WTC11 (cell line): ENCODE measurements around the gene OR4D2. TPM values are rescaled to one million over a fixed set of nuclear protein-coding genes. Genes with fewer than 3 reads are reported as not detected.
A peak's percentile ranks its signal among the peaks of the same experiment; 100 is the strongest.

Experiments
- ATAC-seq: fragments of 200-7000 bp; cut with Tn5 transposase; 2 replicates; pipeline ENCODE4 v1.10.0; 2021; ENCODE audit warnings: mild to moderate bottlenecking, moderate library complexity
- CTCF ChIA-PET: fragments of 300-600 bp; sonication (Branson Sonifier 250); formaldehyde crosslinking; loops from one replicate; lab custom pipeline; 2021; ENCODE audit warnings: antibody characterized with exemption; lab: Charles Lee
- POLR2A ChIA-PET: fragments of 350-600 bp; sonication (Branson Sonifier 250); formaldehyde crosslinking; loops from one replicate; lab custom pipeline; 2021; ENCODE audit warnings: antibody characterized with exemption; lab: Charles Lee
- DNase-seq: peaks from one replicate; pipeline ENCODE4 v3.0.0; 2021; ENCODE audit warnings: low spot score
- H3K27ac Mint-ChIP-seq: 2 replicates; pipeline ENCODE4 v1.8.0; 2021; ENCODE audit warnings: mixed read lengths
- H3K27me3 Mint-ChIP-seq: 2 replicates; pipeline ENCODE4 v1.8.0; 2021; ENCODE audit warnings: low read depth, mild to moderate bottlenecking, moderate library complexity, mixed read lengths
- H3K36me3 Mint-ChIP-seq: 2 replicates; pipeline ENCODE4 v1.8.0; 2021; ENCODE audit warnings: mixed read lengths
- H3K4me1 Mint-ChIP-seq: 2 replicates; pipeline ENCODE4 v1.8.0; 2022; ENCODE audit warnings: mixed read lengths
- H3K4me3 Mint-ChIP-seq: 2 replicates; pipeline ENCODE4 v1.8.0; 2021; ENCODE audit warnings: mild to moderate bottlenecking, moderate library complexity, mixed read lengths
- H3K9me3 Mint-ChIP-seq: 2 replicates; pipeline ENCODE4 v1.8.0; 2021; ENCODE audit warnings: mixed read lengths
- AR ChIP-seq: fragments of 250-450 bp; sonication (Bioruptor Pico); IDR thresholded peaks from 2 replicates; pipeline ENCODE4 v1.9.0; 2021; ENCODE audit warnings: mild to moderate bottlenecking
- ATF1 ChIP-seq: sonication (generic); formaldehyde crosslinking; IDR thresholded peaks from 2 replicates; pipeline ENCODE4 v1.8.1; 2023; ENCODE audit warnings: mild to moderate bottlenecking, moderate library complexity, missing genetic modification reagents
- CBFB ChIP-seq: sonication (generic); formaldehyde crosslinking; IDR thresholded peaks from 2 replicates; pipeline ENCODE4 v1.8.1; 2022; ENCODE audit warnings: mild to moderate bottlenecking, low read depth, missing genetic modification reagents
- ETV6 ChIP-seq: sonication (generic); formaldehyde crosslinking; IDR thresholded peaks from 2 replicates; pipeline ENCODE4 v1.8.1; 2022; ENCODE audit warnings: mild to moderate bottlenecking, missing genetic modification reagents
- FOXJ3 ChIP-seq: sonication (generic); formaldehyde crosslinking; IDR thresholded peaks from 2 replicates; pipeline ENCODE4 v1.9.0; 2021; ENCODE audit warnings: missing genetic modification reagents, mild to moderate bottlenecking, borderline replicate concordance
- GRHL2 ChIP-seq: fragments of 250-450 bp; sonication (Bioruptor Pico); IDR thresholded peaks from 2 replicates; pipeline ENCODE4 v1.8.0; 2022; ENCODE audit warnings: mild to moderate bottlenecking, moderate library complexity; ENCODE audit not compliant: insufficient replicate concordance, severe bottlenecking
- HMGA2 ChIP-seq: fragments of 250-450 bp; sonication (Bioruptor Pico); IDR thresholded peaks from 2 replicates; pipeline ENCODE4 v1.4.0; 2021; ENCODE audit warnings: mild to moderate bottlenecking, moderate library complexity
- NFE2L1 ChIP-seq: sonication (generic); formaldehyde crosslinking; IDR thresholded peaks from 2 replicates; pipeline ENCODE4 v1.8.1; 2023; ENCODE audit warnings: missing genetic modification reagents
- NR3C1 ChIP-seq: sonication (generic); formaldehyde crosslinking; conservative IDR thresholded peaks from 2 replicates; pipeline ENCODE4 v1.8.1; 2023; ENCODE audit warnings: low read depth, mild to moderate bottlenecking, missing genetic modification reagents
- RELA ChIP-seq: sonication (generic); formaldehyde crosslinking; IDR thresholded peaks from 2 replicates; pipeline ENCODE4 v1.8.1; 2022; ENCODE audit warnings: missing genetic modification reagents, mild to moderate bottlenecking, borderline replicate concordance
- RORB ChIP-seq: fragments of 250-450 bp; sonication (Bioruptor Pico); IDR thresholded peaks from 2 replicates; pipeline ENCODE4 v1.9.0; 2021; ENCODE audit warnings: mild to moderate bottlenecking
- SOX15 ChIP-seq: fragments of 250-450 bp; sonication (Bioruptor Pico); IDR thresholded peaks from 2 replicates; pipeline ENCODE4 v1.9.0; 2021; ENCODE audit warnings: mild to moderate bottlenecking
- SP1 ChIP-seq: sonication (generic); formaldehyde crosslinking; conservative IDR thresholded peaks from 2 replicates; pipeline ENCODE4 v1.8.1; 2022; ENCODE audit warnings: missing genetic modification reagents
- ZNF232 ChIP-seq: sonication (generic); formaldehyde crosslinking; IDR thresholded peaks from 2 replicates; pipeline ENCODE4 v1.8.0; 2022; ENCODE audit warnings: mild to moderate bottlenecking, missing genetic modification reagents
- ZNF263 ChIP-seq: sonication (generic); formaldehyde crosslinking; IDR thresholded peaks from 2 replicates; pipeline ENCODE4 v1.8.1; 2022; ENCODE audit warnings: low read depth, mild to moderate bottlenecking, moderate library complexity, missing genetic modification reagents
- ZNF396 ChIP-seq: fragments of 250-450 bp; sonication (Bioruptor Pico); IDR thresholded peaks from 2 replicates; pipeline ENCODE4 v1.8.0; 2021; ENCODE audit warnings: mild to moderate bottlenecking, moderate library complexity, borderline replicate concordance
- ZNF423 ChIP-seq: fragments of 250-450 bp; sonication (Bioruptor Pico); IDR thresholded peaks from 2 replicates; pipeline ENCODE4 v2.1.2; 2022; ENCODE audit warnings: mild to moderate bottlenecking, moderate library complexity
- ZNF671 ChIP-seq: fragments of 250-450 bp; sonication (Bioruptor Pico); IDR thresholded peaks from 2 replicates; pipeline ENCODE4 v1.8.0; 2021; ENCODE audit warnings: mild to moderate bottlenecking
- total RNA-seq: library from RNA; stranded (reverse); gene quantifications from 3 replicates; pipeline ENCODE4 v1.2.3, GENCODE V29; 2021
- TF ChIP-seq, protein P1 (sequence below): sonication (generic); formaldehyde crosslinking; IDR thresholded peaks from 2 replicates; pipeline ENCODE4 v1.8.1; 2023; ENCODE audit warnings: mild to moderate bottlenecking, moderate library complexity, missing genetic modification reagents
- TF ChIP-seq, protein P2 (sequence below): sonication (generic); formaldehyde crosslinking; IDR thresholded peaks from 2 replicates; pipeline ENCODE4 v1.8.1; 2023; ENCODE audit warnings: mild to moderate bottlenecking, missing genetic modification reagents, borderline replicate concordance
- TF ChIP-seq, protein P3 (sequence below): fragments of 250-450 bp; sonication (Bioruptor Pico); IDR thresholded peaks from 2 replicates; pipeline ENCODE4 v1.9.0; 2021; ENCODE audit warnings: moderate library complexity, mild to moderate bottlenecking, inconsistent platforms, borderline replicate concordance

The OR4D2 gene
- total RNA-seq, 1 experiment from 2014 or later, result not detected

GRCh38 chr17:58183514-58183913 lies 16.7 kb downstream of the OR4D2 start:
- Mint-ChIP-seq H3K27ac (no peak overlapping the region), H3K4me1 (peaks cover 8% of the 10 kb centered on the region; the same call in 1 of the 2 replicates), H3K27me3 (peaks cover 14% of the 10 kb centered on the region), H3K36me3 (no peaks in the 10 kb centered on the region), H3K4me3 (no peak overlapping the region), H3K9me3 (no peaks in the 10 kb centered on the region)
- POLR2A ChIA-PET, result no interaction called here
- no peak for TF ChIP-seq ZNF423
- TF ChIP-seq ZNF263 (CRISPR knock-in tag), result no peak
- no peak for TF ChIP-seq FOXJ3 (CRISPR knock-in tag)
- no peak for TF ChIP-seq ZNF396 (CRISPR knock-in tag)
- no peak for TF ChIP-seq HMGA2
- TF ChIP-seq, protein P1, sequence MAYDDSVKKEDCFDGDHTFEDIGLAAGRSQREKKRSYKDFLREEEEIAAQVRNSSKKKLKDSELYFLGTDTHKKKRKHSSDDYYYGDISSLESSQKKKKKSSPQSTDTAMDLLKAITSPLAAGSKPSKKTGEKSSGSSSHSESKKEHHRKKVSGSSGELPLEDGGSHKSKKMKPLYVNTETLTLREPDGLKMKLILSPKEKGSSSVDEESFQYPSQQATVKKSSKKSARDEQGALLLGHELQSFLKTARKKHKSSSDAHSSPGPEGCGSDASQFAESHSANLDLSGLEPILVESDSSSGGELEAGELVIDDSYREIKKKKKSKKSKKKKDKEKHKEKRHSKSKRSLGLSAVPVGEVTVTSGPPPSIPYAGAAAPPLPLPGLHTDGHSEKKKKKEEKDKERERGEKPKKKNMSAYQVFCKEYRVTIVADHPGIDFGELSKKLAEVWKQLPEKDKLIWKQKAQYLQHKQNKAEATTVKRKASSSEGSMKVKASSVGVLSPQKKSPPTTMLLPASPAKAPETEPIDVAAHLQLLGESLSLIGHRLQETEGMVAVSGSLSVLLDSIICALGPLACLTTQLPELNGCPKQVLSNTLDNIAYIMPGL (CRISPR knock-in tag), result no peak
- TF ChIP-seq, protein P2, sequence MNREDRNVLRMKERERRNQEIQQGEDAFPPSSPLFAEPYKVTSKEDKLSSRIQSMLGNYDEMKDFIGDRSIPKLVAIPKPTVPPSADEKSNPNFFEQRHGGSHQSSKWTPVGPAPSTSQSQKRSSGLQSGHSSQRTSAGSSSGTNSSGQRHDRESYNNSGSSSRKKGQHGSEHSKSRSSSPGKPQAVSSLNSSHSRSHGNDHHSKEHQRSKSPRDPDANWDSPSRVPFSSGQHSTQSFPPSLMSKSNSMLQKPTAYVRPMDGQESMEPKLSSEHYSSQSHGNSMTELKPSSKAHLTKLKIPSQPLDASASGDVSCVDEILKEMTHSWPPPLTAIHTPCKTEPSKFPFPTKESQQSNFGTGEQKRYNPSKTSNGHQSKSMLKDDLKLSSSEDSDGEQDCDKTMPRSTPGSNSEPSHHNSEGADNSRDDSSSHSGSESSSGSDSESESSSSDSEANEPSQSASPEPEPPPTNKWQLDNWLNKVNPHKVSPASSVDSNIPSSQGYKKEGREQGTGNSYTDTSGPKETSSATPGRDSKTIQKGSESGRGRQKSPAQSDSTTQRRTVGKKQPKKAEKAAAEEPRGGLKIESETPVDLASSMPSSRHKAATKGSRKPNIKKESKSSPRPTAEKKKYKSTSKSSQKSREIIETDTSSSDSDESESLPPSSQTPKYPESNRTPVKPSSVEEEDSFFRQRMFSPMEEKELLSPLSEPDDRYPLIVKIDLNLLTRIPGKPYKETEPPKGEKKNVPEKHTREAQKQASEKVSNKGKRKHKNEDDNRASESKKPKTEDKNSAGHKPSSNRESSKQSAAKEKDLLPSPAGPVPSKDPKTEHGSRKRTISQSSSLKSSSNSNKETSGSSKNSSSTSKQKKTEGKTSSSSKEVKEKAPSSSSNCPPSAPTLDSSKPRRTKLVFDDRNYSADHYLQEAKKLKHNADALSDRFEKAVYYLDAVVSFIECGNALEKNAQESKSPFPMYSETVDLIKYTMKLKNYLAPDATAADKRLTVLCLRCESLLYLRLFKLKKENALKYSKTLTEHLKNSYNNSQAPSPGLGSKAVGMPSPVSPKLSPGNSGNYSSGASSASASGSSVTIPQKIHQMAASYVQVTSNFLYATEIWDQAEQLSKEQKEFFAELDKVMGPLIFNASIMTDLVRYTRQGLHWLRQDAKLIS (CRISPR knock-in tag), result no peak
- TF ChIP-seq ATF1, result no peak
- TF ChIP-seq NR3C1 (CRISPR knock-in tag), result no peak
- TF ChIP-seq ZNF671 (CRISPR knock-in tag), result no peak
- TF ChIP-seq, protein P3, sequence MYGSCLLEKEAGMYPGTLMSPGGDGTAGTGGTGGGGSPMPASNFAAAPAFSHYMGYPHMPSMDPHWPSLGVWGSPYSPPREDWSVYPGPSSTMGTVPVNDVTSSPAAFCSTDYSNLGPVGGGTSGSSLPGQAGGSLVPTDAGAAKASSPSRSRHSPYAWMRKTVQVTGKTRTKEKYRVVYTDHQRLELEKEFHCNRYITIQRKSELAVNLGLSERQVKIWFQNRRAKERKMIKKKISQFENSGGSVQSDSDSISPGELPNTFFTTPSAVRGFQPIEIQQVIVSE, result no peak
- TF ChIP-seq SOX15 (CRISPR knock-in tag), result no peak
- TF ChIP-seq AR (CRISPR knock-in tag), result no peak
- no peak for TF ChIP-seq SP1
- TF ChIP-seq RORB (CRISPR knock-in tag), result no peak
- no peak for TF ChIP-seq NFE2L1 (CRISPR knock-in tag)
- no peak for TF ChIP-seq ETV6 (CRISPR knock-in tag)
- DNase-seq (no peak), ATAC-seq (no peak)
- CTCF ChIA-PET, result interaction anchor here (1.3 to 2.5 kb wide), 2 partner anchors 11 to 16 kb away, joined by 5 to 8 read pairs; no protein-coding TSS in a partner anchor

DNA sequence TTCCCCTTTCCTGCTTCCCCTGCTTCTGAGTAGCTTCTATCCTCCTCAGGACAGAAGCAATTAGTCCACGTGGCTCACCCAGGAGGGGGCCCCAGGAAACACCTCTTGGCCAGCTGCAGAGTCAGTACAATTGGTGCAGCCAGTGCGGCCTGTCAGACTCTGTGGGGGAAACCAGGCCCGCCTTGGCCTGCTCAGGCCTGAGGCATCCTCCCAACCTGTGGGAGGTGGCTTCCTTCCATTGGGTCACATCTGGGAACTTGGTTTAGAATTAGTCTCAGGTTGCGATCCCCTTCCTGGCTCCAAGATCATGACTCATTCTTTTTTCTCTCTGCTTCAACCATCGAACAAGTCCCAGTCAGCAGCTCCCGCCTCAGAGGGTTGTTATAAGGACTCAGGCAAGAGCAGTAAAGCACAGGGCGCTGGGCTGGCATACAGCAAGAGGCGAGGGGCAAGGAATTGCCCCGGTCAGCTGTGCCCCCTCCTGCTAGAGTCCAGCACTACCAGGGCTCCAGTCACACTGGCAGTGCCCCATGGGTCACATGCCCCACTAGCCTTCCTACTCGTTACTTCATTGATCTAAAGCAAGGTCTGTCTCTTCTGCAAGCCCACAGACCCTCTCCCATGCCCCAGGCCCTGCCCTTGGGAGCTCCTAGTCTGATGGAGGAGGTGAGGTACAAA lies 17.7 kb downstream of the OR4D2 start:
- ATAC-seq (peak; percentile 97), DNase-seq (peak; percentile 40)
- POLR2A ChIA-PET, result interaction anchor here (0.7 kb wide), 1 partner anchor 64 kb away, joined by 4 read pairs; no protein-coding TSS in a partner anchor
- CTCF ChIA-PET, result interaction anchor here (1.3 to 2.5 kb wide), 4 partner anchors 10 to 65 kb away, joined by 4 to 8 read pairs (median 5); no protein-coding TSS in a partner anchor
- Mint-ChIP-seq H3K4me1 (peaks cover 8% of the 10 kb centered on the region; the same call in 1 of the 2 replicates), H3K9me3 (no peaks in the 10 kb centered on the region), H3K27me3 (peaks cover 14% of the 10 kb centered on the region), H3K4me3 (no peak overlapping the region), H3K27ac (no peak overlapping the region), H3K36me3 (no peaks in the 10 kb centered on the region)
- TF ChIP-seq CBFB (CRISPR knock-in tag) (no peak), ZNF232 (no peak), GRHL2 (CRISPR knock-in tag) (no peak), RELA (CRISPR knock-in tag) (no peak)
